Adrenal gland (tissue), 12 donors: ENCODE data around the gene NEK2. TPM values are rescaled to one million over a fixed set of nuclear protein-coding genes. Genes with fewer than 3 reads are reported as not detected.

Experiments
- DNase-seq, 7 donors: peaks; one replicate each; pipeline ENCODE4 v3.0.0-alpha.2; 2019 to 2020
- H3K27ac ChIP-seq, 5 donors: fragments of 200-600 bp; sonication (generic) in 4 of 5; 1 replicate in 3 of 5; 2 replicates in 2 of 5; pipeline versions ENCODE4 v1.5.1 to v1.8.0; 2016 to 2020; ENCODE audit warnings: mild to moderate bottlenecking in 1 of 5
- H3K27me3 ChIP-seq: fragments of 200-600 bp; 2 replicates; pipeline ENCODE4 v1.8.0; 2021
- H3K36me3 ChIP-seq, 2 donors: fragments of 200-600 bp; replicated peaks in 1 of 2; 1 replicate in 1 of 2; 2 replicates in 1 of 2; pipeline versions ENCODE4 v1.5.1 to v1.8.0; 2018 to 2022
- H3K4me1 ChIP-seq, 2 donors: fragments of 200-600 bp; replicated peaks in 1 of 2; 1 replicate in 1 of 2; 2 replicates in 1 of 2; pipeline versions ENCODE4 v1.5.1 to v1.8.0; 2018 to 2021
- H3K4me3 ChIP-seq, 4 donors: fragments of 200-600 bp; sonication (generic) in 3 of 4; one replicate each; pipeline ENCODE4 v1.5.1; 2016 to 2018
- H3K9me3 ChIP-seq, 3 donors: fragments of 200-600 bp; sonication (generic) in 1 of 3; replicated peaks in 1 of 3; 1 replicate in 2 of 3; 2 replicates in 1 of 3; pipeline versions ENCODE4 v1.5.1 to v1.8.0; 2016 to 2021
- CTCF ChIP-seq, 6 experiments: fragments of 450-650 bp in 4 of 6; fragments of 200-600 bp in 2 of 6; sonication (generic) in 1 of 6; IDR thresholded peaks; 1 replicate in 5 of 6; 2 replicates in 1 of 6; pipeline versions ENCODE4 v1.5.1 to v1.8.0; 2016 to 2021; ENCODE audit warnings: antibody characterized with exemption in 6 of 6, mild to moderate bottlenecking in 2 of 6, moderate library complexity in 1 of 6
- POLR2A ChIP-seq, 2 donors: fragments of 450-650 bp; IDR thresholded peaks; one replicate each; pipeline ENCODE4 v1.6.1; 2017; ENCODE audit warnings: antibody characterized with exemption in 2 of 2, mild to moderate bottlenecking in 2 of 2, moderate library complexity in 1 of 2
- WGBS, 4 donors: extraction: QIAGEN DNeasy Blood & Tissue Kit in 2 of 4; methylation state at CpG; one replicate each; pipeline versions ENCODE4 v1.1.5 to v1.1.7; 2013 to 2017; 5-methylcytosine and 5-hydroxymethylcytosine counted together
- intact Hi-C, 2 donors: fragments of 100-400 bp; cut with DNase I; formaldehyde crosslinking; loops; one replicate each; pipeline versions ENCODE4 v1.14.1 to v1.15.0; 2022 to 2023
- polyA plus RNA-seq, 3 donors: library from polyadenylated mRNA; stranded (reverse); fragments of 200-250 nt in 2 of 3; fragments of 350-450 nt in 1 of 3; fragmentation: Illumina TruSeq in 1 of 3; extraction: RNeasy Lipid Tissue Mini Kit (QIAGEN cat#74804) in 1 of 3; gene quantifications; one replicate each; pipeline ENCODE4 v1.2.3, GENCODE V29; 2013 to 2014
- total RNA-seq, 9 donors: library from RNA; depleted of rRNA in 4 of 9; stranded (reverse); fragments of >200 nt in 4 of 9; fragments of 120-200 nt in 1 of 9; fragmentation: NEBNext Ultra II Directional in 1 of 9; extraction: Animal tissue kit (Norgen Biotek cat#: 25700) in 1 of 9; gene quantifications; one replicate each; pipeline versions ENCODE4 v1.1.0 to v1.2.4, GENCODE V29; 2013 to 2023
- donor health status: healthy with polysubstance abuse.
- donor health status: Bipolar disorder and iron deficiency.
- donor health status: DM: yes; HTN: yes; CAD: no.
- donor health status: DM: no; HTN: no; CAD: no.
- donor health status: DM: no; HTN: no; CAD: no.
- donor health status: DM: yes; HTN: yes; CAD: no.

Gene NEK2
- total and polyA plus RNA-seq, 12 donors, result 0.08 to 19.9 (median 0.95) TPM

- intact Hi-C loops, result no loop called here
- TF ChIP-seq CTCF (IDR thresholded peaks at IDR 0.05), result no peak
- no peak for TF ChIP-seq POLR2A (IDR thresholded peaks at IDR 0.05)
- peak overlapping the region in 4 of 5 donors; percentile 67 to 94 (median 84) for H3K27ac ChIP-seq
- no peak overlapping the region for H3K4me3 ChIP-seq
- no peaks in the 10 kb centered on the region for H3K9me3 ChIP-seq
- H3K36me3 ChIP-seq, result no peaks in the 10 kb centered on the region
- WGBS, 4 donors, result 66 to 78% (median 71%) methylated on average over 5 of the region's 5 CpGs
- no peaks in the 10 kb centered on the region for H3K27me3 ChIP-seq
- peaks cover 24 to 45% of the 10 kb centered on the region in 2 donors for H3K4me1 ChIP-seq
- DNase-seq, result no peak
These were observed 61.5 kb downstream of the NEK2 start for GRCh38 chr1:211613951-211614350.

GRCh38 chr1:211613108-211613947 lies 62.1 kb downstream of the NEK2 start:
- Histone ChIP-seq H3K27me3 (no peaks in the 10 kb centered on the region), H3K36me3 (no peaks in the 10 kb centered on the region), H3K9me3 (no peaks in the 10 kb centered on the region), H3K4me1 (peaks cover 24 to 47% of the 10 kb centered on the region in 2 donors), H3K4me3 (no peak overlapping the region), H3K27ac (peak overlapping the region; percentile 67 to 94 (median 87))
- intact Hi-C loops, result no loop called here
- WGBS, 4 donors, result 45 to 60% (median 55%) methylated on average over 6 to 8 of the region's 8 CpGs
- peak; percentile 78 to 95 (median 92) for DNase-seq
- TF ChIP-seq POLR2A (IDR thresholded peaks at IDR 0.05) (no peak), CTCF (IDR thresholded peaks at IDR 0.05) (no peak)

- H3K9me3 ChIP-seq, result no peaks in the 10 kb centered on the region
- H3K4me1 ChIP-seq, result peaks cover 24 to 52% of the 10 kb centered on the region in 2 donors
- no peak for TF ChIP-seq POLR2A (IDR thresholded peaks at IDR 0.05)
- TF ChIP-seq CTCF (IDR thresholded peaks at IDR 0.05), result no peak
- no peak overlapping the region for H3K4me3 ChIP-seq
- no peaks in the 10 kb centered on the region for H3K27me3 ChIP-seq
- WGBS, 4 donors, result 91 to 94% (median 93%) methylated on average over 6 of the region's 6 CpGs; no CpG with 5 or more reads in 1 of the 4 donors
- intact Hi-C loops, result no loop called here
- H3K36me3 ChIP-seq, result no peaks in the 10 kb centered on the region
- DNase-seq, result no peak
- peak overlapping the region; percentile 67 to 94 (median 87) for H3K27ac ChIP-seq
These were observed 62.7 kb downstream of the NEK2 start for GRCh38 chr1:211612786-211613107.

Other genes starting within 250 kb of the NEK2 start
- gene RD3, start 183.5 kb downstream of the NEK2 start, total RNA-seq, result 1 to 10 TPM in 1 of 9 donors, under 1 TPM in 3, not detected in 5; 0.06 to 1.1 (median 0.72) TPM
- 1 to 10 TPM in 2 of 3 donors, under 1 TPM in 1; 0.51 to 2.3 (median 1.5) TPM for gene RD3, start 183.5 kb downstream of the NEK2 start, polyA plus RNA-seq
- 10 to 100 TPM; 22.1 to 82.6 (median 41.9) TPM for gene SLC30A1, start 96.5 kb downstream of the NEK2 start, total RNA-seq
- gene SLC30A1, start 96.5 kb downstream of the NEK2 start, polyA plus RNA-seq, result 10 to 100 TPM in 1 of 3 donors, 1 to 10 TPM in 2; 4.6 to 49.6 (median 6.4) TPM
- 100 to 1,000 TPM in 2 of 9 donors, 10 to 100 TPM in 7; 53.2 to 113 (median 86.7) TPM for gene LPGAT1, start 155.1 kb upstream of the NEK2 start, total RNA-seq
- 10 to 100 TPM; 10.7 to 53.6 (median 12.5) TPM for gene LPGAT1, start 155.1 kb upstream of the NEK2 start, polyA plus RNA-seq